ENCODE measurements around the gene NECTIN4. TPM values are rescaled to one million over a fixed set of nuclear protein-coding genes. Genes with fewer than 3 reads are reported as not detected.
A peak's percentile ranks its signal among the peaks of the same experiment; 100 is the strongest.

The NECTIN4 gene
- total RNA-seq, 4 donors from 2014 or later, result 52.7 to 161 (median 96.2) TPM

DNA sequence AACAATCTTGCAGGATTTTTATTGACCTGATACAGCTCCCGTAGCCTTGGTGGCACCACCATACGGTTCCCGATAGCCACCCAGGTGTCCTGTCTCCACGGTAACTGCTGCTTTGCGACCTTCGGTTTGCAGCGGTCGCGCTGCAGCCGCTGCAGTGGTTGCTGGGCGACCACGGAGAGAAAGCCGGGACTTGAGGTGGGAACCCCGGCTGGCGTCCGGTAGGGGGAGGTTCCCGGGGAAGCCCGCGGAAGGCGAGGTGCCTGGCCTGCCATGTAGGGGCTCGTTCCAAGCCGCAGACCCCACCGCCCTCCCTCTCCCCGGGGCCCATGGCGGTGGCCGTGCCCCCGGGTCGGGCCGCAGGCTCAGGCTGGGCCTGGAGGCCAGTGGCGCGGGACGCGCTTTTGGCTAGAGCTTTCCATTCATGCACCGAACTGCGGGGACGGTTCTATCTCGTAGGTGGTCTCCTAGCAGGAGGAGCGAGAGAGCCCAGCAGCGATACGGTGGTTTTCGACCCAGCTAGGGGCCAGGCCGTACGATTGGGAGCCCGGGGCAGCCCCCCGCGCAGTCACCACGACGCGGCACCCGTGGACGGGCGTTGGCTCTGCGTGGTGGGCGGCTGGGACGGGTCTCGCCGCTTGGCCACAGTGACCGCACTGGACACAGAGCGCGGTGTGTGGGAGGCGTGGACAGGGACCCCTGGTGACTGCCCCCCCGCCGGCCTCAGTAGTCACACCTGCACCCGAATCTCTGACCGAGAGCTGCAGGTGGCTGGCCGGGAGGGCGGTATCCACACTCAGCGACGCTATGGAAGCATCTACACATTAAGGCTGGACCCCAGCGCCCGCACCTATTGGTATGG is 9.1 kb upstream of the NECTIN4 start, which contains the start of gene KLHDC9:
KLHDC9 (plus strand) TSS at position 152 of the 859 bp plus-strand sequence; CDS start at position 327, 175 bp downstream.
- TF ChIP-seq, protein P1, sequence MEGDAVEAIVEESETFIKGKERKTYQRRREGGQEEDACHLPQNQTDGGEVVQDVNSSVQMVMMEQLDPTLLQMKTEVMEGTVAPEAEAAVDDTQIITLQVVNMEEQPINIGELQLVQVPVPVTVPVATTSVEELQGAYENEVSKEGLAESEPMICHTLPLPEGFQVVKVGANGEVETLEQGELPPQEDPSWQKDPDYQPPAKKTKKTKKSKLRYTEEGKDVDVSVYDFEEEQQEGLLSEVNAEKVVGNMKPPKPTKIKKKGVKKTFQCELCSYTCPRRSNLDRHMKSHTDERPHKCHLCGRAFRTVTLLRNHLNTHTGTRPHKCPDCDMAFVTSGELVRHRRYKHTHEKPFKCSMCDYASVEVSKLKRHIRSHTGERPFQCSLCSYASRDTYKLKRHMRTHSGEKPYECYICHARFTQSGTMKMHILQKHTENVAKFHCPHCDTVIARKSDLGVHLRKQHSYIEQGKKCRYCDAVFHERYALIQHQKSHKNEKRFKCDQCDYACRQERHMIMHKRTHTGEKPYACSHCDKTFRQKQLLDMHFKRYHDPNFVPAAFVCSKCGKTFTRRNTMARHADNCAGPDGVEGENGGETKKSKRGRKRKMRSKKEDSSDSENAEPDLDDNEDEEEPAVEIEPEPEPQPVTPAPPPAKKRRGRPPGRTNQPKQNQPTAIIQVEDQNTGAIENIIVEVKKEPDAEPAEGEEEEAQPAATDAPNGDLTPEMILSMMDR (IDR thresholded peaks at IDR 0.05), result peak in 1 of 6 experiments; percentile 18
- TF ChIP-seq POLR2A (IDR thresholded peaks at IDR 0.05), result no peak
- 13 to 42% methylated on average over 8 to 25 of the region's 71 CpGs for WGBS, 2 donors
- DNase-seq, result no peak
- peak within 1 kb of the TSS; percentile 54 to 82 (median 82) for H3K27ac ChIP-seq
- intact Hi-C loops (cut with DNase I), result loop anchor here (10.0 kb wide), 1 partner anchor 64 kb away; the partner anchor contains the start of gene TSTD1
- H3K27me3 ChIP-seq, result no peaks in the 10 kb centered on the region
- peaks cover 0 to 44% (median 18%) of the 10 kb centered on the region in 3 donors for H3K36me3 ChIP-seq
- H3K9me3 ChIP-seq, result no peaks in the 10 kb centered on the region
- H3K4me3 ChIP-seq, result peak within 1 kb of the TSS; percentile 39 to 84 (median 60)
- peaks cover 21 to 59% (median 33%) of the 10 kb centered on the region in 3 donors for H3K4me1 ChIP-seq

DNA sequence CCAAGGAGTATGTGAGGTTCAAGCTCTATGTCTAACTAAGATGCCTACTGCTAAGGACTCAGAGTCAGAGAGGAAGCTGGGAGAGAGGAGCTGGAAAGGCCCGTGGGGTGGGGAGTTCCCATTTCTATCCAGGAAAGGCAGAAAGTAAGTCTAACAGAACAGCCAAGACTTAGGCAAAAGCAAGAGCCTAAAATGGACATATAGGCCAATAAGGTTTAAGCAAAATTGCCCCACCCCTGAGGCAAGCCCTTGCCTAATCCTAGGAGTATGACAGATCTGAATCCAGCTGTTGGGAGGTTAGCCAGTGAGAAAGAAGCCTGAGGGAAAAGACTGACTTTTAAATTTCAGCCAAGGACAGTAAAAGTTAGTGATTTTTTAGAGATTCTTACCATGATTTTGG is 7.2 kb upstream of the NECTIN4 start:
- Histone ChIP-seq H3K27me3 (no peaks in the 10 kb centered on the region), H3K4me1 (peaks cover 26 to 74% (median 37%) of the 10 kb centered on the region in 3 donors), H3K9me3 (no peaks in the 10 kb centered on the region), H3K4me3 (no peak overlapping the region), H3K36me3 (peaks cover 0 to 26% (median 9%) of the 10 kb centered on the region in 3 donors), H3K27ac (peak overlapping the region; percentile 23 to 82 (median 68))
- DNase-seq, result no peak
- 7 to 10% methylated on average over 1 of the region's 1 CpG for WGBS, 2 donors
- TF ChIP-seq, protein P1 (IDR thresholded peaks at IDR 0.05), result no peak
- no peak for TF ChIP-seq POLR2A (IDR thresholded peaks at IDR 0.05)
- intact Hi-C loops (cut with DNase I), result loop anchor here (10.0 kb wide), 1 partner anchor 62 kb away; the partner anchor contains the start of gene TSTD1

DNA sequence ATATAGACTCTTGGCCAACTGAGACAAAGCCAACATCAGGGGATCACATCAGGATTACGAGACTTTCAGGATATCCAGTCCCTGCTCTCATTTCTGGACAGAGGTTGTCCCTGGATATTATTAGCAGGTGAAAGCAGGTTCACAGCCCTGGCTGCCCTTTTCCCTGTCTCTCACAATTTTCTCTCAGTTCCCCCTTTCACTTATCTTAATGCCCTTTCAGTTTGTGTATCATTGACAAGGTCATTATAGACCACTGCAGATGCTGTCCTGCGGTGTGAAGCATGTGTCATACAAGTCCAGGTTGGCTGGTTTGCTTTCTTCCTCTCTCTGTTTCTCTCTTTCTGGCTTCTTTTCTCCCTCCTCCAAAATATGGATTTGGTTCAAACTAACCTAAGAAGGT is 6.7 kb upstream of the NECTIN4 start:
- H3K27ac ChIP-seq, result peak overlapping the region; percentile 23 to 82 (median 68)

DNA sequence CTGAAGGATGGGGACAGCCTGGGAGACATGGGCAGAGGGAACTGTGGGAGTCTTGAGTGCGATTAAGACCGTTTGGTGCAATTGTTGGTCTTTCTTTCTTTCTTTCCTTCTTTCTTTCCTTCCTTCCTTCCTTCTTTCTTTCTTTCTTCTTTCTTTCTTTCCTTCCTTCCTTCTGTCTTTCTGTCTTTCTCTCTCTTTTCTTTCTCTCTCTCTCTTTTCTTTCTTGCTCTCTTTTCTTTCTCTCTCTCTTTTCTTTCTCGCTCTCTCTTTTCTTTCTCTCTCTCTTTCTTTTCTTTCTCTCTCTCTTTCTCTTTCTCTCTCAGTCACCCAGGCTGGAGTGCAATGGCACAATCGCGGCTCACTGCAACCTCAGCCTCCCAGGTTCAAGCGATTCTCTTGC is 5.9 kb upstream of the NECTIN4 start:
- DNase-seq, result no peak
- 92 to 94% methylated on average over 6 of the region's 6 CpGs for WGBS, 2 donors
- H3K36me3 ChIP-seq, result peaks cover 0 to 13% (median 0%) of the 10 kb centered on the region in 3 donors
- intact Hi-C loops (cut with DNase I), result loop anchor here (10.0 kb wide), 1 partner anchor 60 kb away; the partner anchor contains the start of gene TSTD1
- H3K27ac ChIP-seq, result peak overlapping the region in 2 of 4 donors; percentile 81 to 82
- H3K4me1 ChIP-seq, result peaks cover 26 to 79% (median 37%) of the 10 kb centered on the region in 3 donors
- no peaks in the 10 kb centered on the region for H3K9me3 ChIP-seq
- no peak for TF ChIP-seq POLR2A (IDR thresholded peaks at IDR 0.05)
- TF ChIP-seq, protein P1 (IDR thresholded peaks at IDR 0.05), result no peak
- H3K27me3 ChIP-seq, result no peaks in the 10 kb centered on the region
- no peak overlapping the region for H3K4me3 ChIP-seq

More for the DNA sequence above, 6.7 kb upstream of the NECTIN4 start:
- TF ChIP-seq, protein P1 (IDR thresholded peaks at IDR 0.05), result no peak
- TF ChIP-seq POLR2A (IDR thresholded peaks at IDR 0.05), result no peak
- H3K4me1 ChIP-seq, result peaks cover 26 to 74% (median 37%) of the 10 kb centered on the region in 3 donors
- WGBS, 2 donors, result 80 to 95% methylated on average over 2 of the region's 2 CpGs
- H3K9me3 ChIP-seq, result no peaks in the 10 kb centered on the region
- H3K27me3 ChIP-seq, result no peaks in the 10 kb centered on the region
- intact Hi-C loops (cut with DNase I), result loop anchor here (10.0 kb wide), 1 partner anchor 61 kb away; the partner anchor contains the start of gene TSTD1
- DNase-seq, result no peak
- no peak overlapping the region for H3K4me3 ChIP-seq
- H3K36me3 ChIP-seq, result peaks cover 0 to 21% (median 7%) of the 10 kb centered on the region in 3 donors

Measured in esophagus squamous epithelium (tissue), 5 donors.